H9 (cell line): ENCODE measurements around the gene DYNC1H1. TPM values are rescaled to one million over a fixed set of nuclear protein-coding genes. Genes with fewer than 3 reads are reported as not detected.
A peak's percentile ranks its signal among the peaks of the same experiment; 100 is the strongest.

ENCODE experiments used
- DNase-seq: peaks from one replicate; pipeline ENCODE4 v3.0.0-alpha.2; 2017
- H2AFZ ChIP-seq: one replicate; pipeline ENCODE4 v1.6.1; 2013; ENCODE audit warnings: mild to moderate bottlenecking, low read length, control low read depth, moderate library complexity
- H2AK5ac ChIP-seq: 2 replicates; pipeline ENCODE4 v1.6.1; 2013; ENCODE audit warnings: low read length, control low read depth, mixed read lengths; ENCODE audit not compliant: insufficient read length
- H2BK120ac ChIP-seq: one replicate; pipeline ENCODE4 v1.6.1; 2013; ENCODE audit warnings: low read depth, mild to moderate bottlenecking, low read length, control low read depth, inconsistent platforms; ENCODE audit not compliant: poor library complexity, severe bottlenecking
- H2BK12ac ChIP-seq: 2 replicates; pipeline ENCODE4 v1.6.1; 2013; ENCODE audit warnings: low read length, control low read depth, mixed read lengths, low read depth; ENCODE audit not compliant: insufficient read length
- H2BK15ac ChIP-seq: 2 replicates; pipeline ENCODE4 v1.6.1; 2013; ENCODE audit warnings: low read depth, low read length, control low read depth
- H2BK20ac ChIP-seq: one replicate; pipeline ENCODE4 v1.6.1; 2013; ENCODE audit warnings: low read depth, mild to moderate bottlenecking, low read length, control low read depth, inconsistent platforms; ENCODE audit not compliant: poor library complexity, severe bottlenecking
- H2BK5ac ChIP-seq: 2 replicates; pipeline ENCODE4 v1.6.1; 2013; ENCODE audit warnings: low read length, control low read depth, mixed read lengths; ENCODE audit not compliant: insufficient read length
- H3K14ac ChIP-seq: 2 replicates; pipeline ENCODE4 v1.6.1; 2013; ENCODE audit warnings: low read length, control low read depth; ENCODE audit not compliant: insufficient read depth
- H3K18ac ChIP-seq: 2 replicates; pipeline ENCODE4 v1.6.1; 2013; ENCODE audit warnings: low read depth, mild to moderate bottlenecking, mixed read lengths, low read length, control low read depth; ENCODE audit not compliant: insufficient read length
- H3K23ac ChIP-seq: 2 replicates; pipeline ENCODE4 v1.6.1; 2013; ENCODE audit warnings: low read length, control low read depth, mixed read lengths, low read depth; ENCODE audit not compliant: insufficient read length
- H3K23me2 ChIP-seq: 2 replicates; pipeline ENCODE4 v1.6.1; 2013; ENCODE audit warnings: low read depth, mild to moderate bottlenecking, mixed read lengths, low read length, control low read depth; ENCODE audit not compliant: insufficient read length, poor library complexity, severe bottlenecking
- H3K27ac ChIP-seq: 2 replicates; pipeline ENCODE4 v1.5.1; 2013; ENCODE audit warnings: low read length, control low read depth, mixed read lengths, low read depth; ENCODE audit not compliant: insufficient read length
- H3K27me3 ChIP-seq: 2 replicates; pipeline ENCODE4 v1.6.1; 2013; ENCODE audit warnings: low read length, control low read depth, inconsistent platforms; ENCODE audit not compliant: insufficient read depth
- H3K4ac ChIP-seq: 2 replicates; pipeline ENCODE4 v1.6.1; 2013; ENCODE audit warnings: low read depth, mild to moderate bottlenecking, control low read depth, inconsistent platforms, low read length, moderate library complexity
- H3K4me1 ChIP-seq: 2 replicates; pipeline ENCODE4 v1.6.1; 2013; ENCODE audit warnings: low read length, control low read depth, inconsistent platforms; ENCODE audit not compliant: insufficient read depth
- H3K4me2 ChIP-seq: 2 replicates; pipeline ENCODE4 v1.6.1; 2013; ENCODE audit warnings: low read length, control low read depth, mixed read lengths; ENCODE audit not compliant: insufficient read length, insufficient read depth
- H3K56ac ChIP-seq: 2 replicates; pipeline ENCODE4 v1.6.1; 2013; ENCODE audit warnings: low read depth, mild to moderate bottlenecking, mixed read lengths, low read length, control low read depth; ENCODE audit not compliant: insufficient read length
- H3K79me1 ChIP-seq: 2 replicates; pipeline ENCODE4 v1.6.1; 2013; ENCODE audit warnings: low read depth, mild to moderate bottlenecking, moderate library complexity, low read length, control low read depth, inconsistent platforms; ENCODE audit not compliant: insufficient read depth, poor library complexity, severe bottlenecking
- H3K79me2 ChIP-seq: 2 replicates; pipeline ENCODE4 v1.6.1; 2013; ENCODE audit warnings: low read length, control low read depth, inconsistent platforms; ENCODE audit not compliant: insufficient read depth
- H3K9ac ChIP-seq: 2 replicates; pipeline ENCODE4 v1.6.1; 2013; ENCODE audit warnings: low read length, control low read depth, mixed read lengths; ENCODE audit not compliant: insufficient read length; ENCODE audit errors: extremely low read depth
- H3K9me3 ChIP-seq: one replicate; pipeline ENCODE4 v1.6.1; 2013; ENCODE audit warnings: low read depth, low read length, inconsistent platforms; ENCODE audit not compliant: control insufficient read depth
- H3T11ph ChIP-seq: one replicate; pipeline ENCODE4 v1.6.1; 2013; ENCODE audit warnings: mild to moderate bottlenecking, low read length, control low read depth, inconsistent platforms
- H4K20me1 ChIP-seq: one replicate; pipeline ENCODE4 v1.6.1; 2013; ENCODE audit not compliant: control insufficient read depth, insufficient read length, insufficient read depth
- H4K5ac ChIP-seq: 2 replicates; pipeline ENCODE4 v1.6.1; 2013; ENCODE audit warnings: low read depth, mild to moderate bottlenecking, mixed read lengths, low read length, control low read depth; ENCODE audit not compliant: insufficient read length
- H4K8ac ChIP-seq: replicated peaks from 2 replicates; pipeline ENCODE4 v1.6.1; 2013; ENCODE audit warnings: low read length, control low read depth, mixed read lengths, low read depth; ENCODE audit not compliant: insufficient read length
- H4K91ac ChIP-seq: 2 replicates; pipeline ENCODE4 v1.6.1; 2013; ENCODE audit warnings: low read depth, mild to moderate bottlenecking, moderate library complexity, mixed read lengths, low read length, control low read depth; ENCODE audit not compliant: insufficient read length
- H3K27ac Mint-ChIP-seq, 3 experiments: 2 replicates in 2 of 3; 3 replicates in 1 of 3; pipeline ENCODE4 v1.8.0; 2020 to 2021; ENCODE audit warnings: mixed read lengths in 3 of 3, mild to moderate bottlenecking in 1 of 3, moderate library complexity in 1 of 3
- H3K27me3 Mint-ChIP-seq: 2 replicates; pipeline ENCODE4 v1.8.0; 2021; ENCODE audit warnings: low read depth, mild to moderate bottlenecking, moderate library complexity, mixed read lengths
- H3K36me3 Mint-ChIP-seq, 3 experiments: 2 replicates in 2 of 3; 3 replicates in 1 of 3; pipeline ENCODE4 v1.8.0; 2020 to 2021; ENCODE audit warnings: low read depth in 3 of 3, mixed read lengths in 3 of 3; ENCODE audit not compliant: insufficient read depth in 1 of 3
- H3K4me1 Mint-ChIP-seq, 2 experiments: 2 replicates each; pipeline ENCODE4 v1.8.0; 2020; ENCODE audit warnings: mixed read lengths in 2 of 2
- H3K4me3 Mint-ChIP-seq, 2 experiments: 2 replicates in 1 of 2; 3 replicates in 1 of 2; pipeline ENCODE4 v1.8.0; 2020 to 2021; ENCODE audit warnings: mild to moderate bottlenecking in 2 of 2, mixed read lengths in 2 of 2, moderate library complexity in 1 of 2
- H3K9me3 Mint-ChIP-seq, 2 experiments: 2 replicates in 1 of 2; 3 replicates in 1 of 2; pipeline ENCODE4 v1.8.0; 2020; ENCODE audit warnings: mild to moderate bottlenecking in 2 of 2, mixed read lengths in 2 of 2, moderate library complexity in 1 of 2
- WGBS: extraction: QIAGEN DNeasy Blood & Tissue Kit; methylation state at CpG from one replicate; pipeline ENCODE4 v1.1.7; 2013; ENCODE audit warnings: missing lambda C conversion rate, low lambda C conversion rate, mixed read lengths; ENCODE audit not compliant: insufficient read length; ENCODE audit errors: extremely low coverage; 5-methylcytosine and 5-hydroxymethylcytosine counted together
- total RNA-seq: library from RNA; stranded (reverse); gene quantifications from 2 replicates; pipeline ENCODE4 v1.2.1, GENCODE V29; 2021
- TF ChIP-seq, protein P1 (sequence below): fragments of 200-600 bp; sonication (generic); conservative IDR thresholded peaks from 3 replicates; pipeline ENCODE4 v1.8.0; 2021; ENCODE audit warnings: antibody characterized with exemption, mild to moderate bottlenecking

Gene DYNC1H1
- total RNA-seq, 1 experiment from 2014 or later, result 359 TPM

DNA sequence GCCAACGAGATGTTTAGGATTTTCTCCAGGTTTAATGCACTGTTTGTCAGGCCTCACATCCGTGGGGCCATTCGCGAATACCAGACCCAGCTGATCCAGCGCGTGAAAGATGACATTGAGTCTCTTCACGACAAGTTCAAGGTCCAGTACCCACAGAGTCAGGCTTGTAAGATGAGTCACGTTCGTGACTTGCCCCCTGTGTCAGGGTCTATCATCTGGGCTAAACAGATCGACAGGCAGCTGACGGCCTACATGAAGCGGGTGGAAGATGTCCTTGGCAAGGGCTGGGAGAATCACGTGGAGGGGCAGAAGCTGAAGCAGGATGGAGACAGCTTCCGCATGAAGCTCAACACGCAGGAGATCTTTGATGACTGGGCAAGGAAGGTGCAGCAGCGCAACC is 21.6 kb downstream of the DYNC1H1 start:
- Histone ChIP-seq H4K8ac (no peak overlapping the region), H3K79me2 (no peaks in the 10 kb centered on the region; the same call in 1 of the 2 replicates), H3K4me2 (no peak overlapping the region), H3K4ac (no peak overlapping the region), H3T11ph (no peak overlapping the region), H2BK5ac (no peak overlapping the region), H3K18ac (no peak overlapping the region), H3K9ac (no peak overlapping the region), H2AK5ac (no peak overlapping the region), H2AFZ (no peak overlapping the region), H2BK120ac (no peak overlapping the region), H3K23me2 (no peaks in the 10 kb centered on the region), H4K5ac (no peak overlapping the region), H3K9me3 (no peaks in the 10 kb centered on the region), H3K56ac (no peak overlapping the region), H2BK20ac (no peak overlapping the region), H3K27me3 (no peaks in the 10 kb centered on the region), H3K14ac (no peak overlapping the region), H4K91ac (no peak overlapping the region), H3K79me1 (no peaks in the 10 kb centered on the region), H3K23ac (no peak overlapping the region), H3K4me1 (no peaks in the 10 kb centered on the region), H2BK15ac (no peak overlapping the region), H2BK12ac (no peak overlapping the region), H3K27ac (no peak overlapping the region), H4K20me1 (no peaks in the 10 kb centered on the region)
- H3K36me3 Mint-ChIP-seq, result peaks cover 58 to 89% (median 86%) of the 10 kb centered on the region in 3 experiments; a peak in 6 of 7 replicates
- DNase-seq, result no peak
- TF ChIP-seq, protein P1, sequence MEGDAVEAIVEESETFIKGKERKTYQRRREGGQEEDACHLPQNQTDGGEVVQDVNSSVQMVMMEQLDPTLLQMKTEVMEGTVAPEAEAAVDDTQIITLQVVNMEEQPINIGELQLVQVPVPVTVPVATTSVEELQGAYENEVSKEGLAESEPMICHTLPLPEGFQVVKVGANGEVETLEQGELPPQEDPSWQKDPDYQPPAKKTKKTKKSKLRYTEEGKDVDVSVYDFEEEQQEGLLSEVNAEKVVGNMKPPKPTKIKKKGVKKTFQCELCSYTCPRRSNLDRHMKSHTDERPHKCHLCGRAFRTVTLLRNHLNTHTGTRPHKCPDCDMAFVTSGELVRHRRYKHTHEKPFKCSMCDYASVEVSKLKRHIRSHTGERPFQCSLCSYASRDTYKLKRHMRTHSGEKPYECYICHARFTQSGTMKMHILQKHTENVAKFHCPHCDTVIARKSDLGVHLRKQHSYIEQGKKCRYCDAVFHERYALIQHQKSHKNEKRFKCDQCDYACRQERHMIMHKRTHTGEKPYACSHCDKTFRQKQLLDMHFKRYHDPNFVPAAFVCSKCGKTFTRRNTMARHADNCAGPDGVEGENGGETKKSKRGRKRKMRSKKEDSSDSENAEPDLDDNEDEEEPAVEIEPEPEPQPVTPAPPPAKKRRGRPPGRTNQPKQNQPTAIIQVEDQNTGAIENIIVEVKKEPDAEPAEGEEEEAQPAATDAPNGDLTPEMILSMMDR, result no peak
- peak overlapping the region in 1 of 3 experiments; percentile 63; a peak in 2 of 7 replicates for H3K27ac Mint-ChIP-seq
- no peak overlapping the region for H3K4me3 Mint-ChIP-seq
- no peaks in the 10 kb centered on the region for H3K27me3 Mint-ChIP-seq
- no peaks in the 10 kb centered on the region for H3K9me3 Mint-ChIP-seq
- WGBS, result no CpG with 5 or more reads among the region's 16 CpGs
- no peaks in the 10 kb centered on the region for H3K4me1 Mint-ChIP-seq
